ENCODE data around the gene AMDHD1. TPM values are rescaled to one million over a fixed set of nuclear protein-coding genes. Genes with fewer than 3 reads are reported as not detected.
A peak's percentile ranks its signal among the peaks of the same experiment; 100 is the strongest.

AMDHD1 gene
- total RNA-seq, 1 donor from 2014 or later: not detected

DNA sequence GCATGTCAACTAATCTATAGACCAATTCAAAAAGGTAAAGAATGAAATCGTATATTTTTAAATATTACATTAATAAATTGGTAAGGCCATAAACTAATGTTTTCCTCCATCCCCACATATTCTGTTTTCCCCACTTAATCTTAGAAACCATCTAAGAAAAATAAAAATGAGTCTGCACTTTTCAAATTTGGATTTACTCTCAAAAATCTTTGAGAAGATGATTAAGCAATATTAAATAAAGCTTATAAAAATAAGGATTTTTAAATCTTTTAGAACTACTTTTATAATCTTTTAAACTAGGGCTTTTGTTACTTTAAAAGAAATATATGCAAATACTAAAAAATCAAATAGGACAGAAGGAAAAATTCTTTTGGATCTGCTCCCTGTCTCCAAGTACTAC lies 63.6 kb downstream of the AMDHD1 start:
- no peak overlapping the region for H3K4me3 ChIP-seq (ENCODE audit: low read depth, low read length)
- FAIRE-seq: no peak
- DNase-seq (ENCODE audit: low read depth): no peak
- H3K27me3 ChIP-seq (ENCODE audit: control insufficient read depth, insufficient read depth, low read length): no peaks in the 10 kb centered on the region
- H3K36me3 ChIP-seq (ENCODE audit: control insufficient read depth, insufficient read depth, low read length): peaks cover 13% of the 10 kb centered on the region
- no peak for TF ChIP-seq CTCF (IDR thresholded peaks at IDR 0.05; ENCODE audit: insufficient read depth, low read length, severe bottlenecking)

- no peak for FAIRE-seq
Measured at GRCh38 chr12:96007729-96008128, 64.6 kb downstream of the AMDHD1 start.

DNA sequence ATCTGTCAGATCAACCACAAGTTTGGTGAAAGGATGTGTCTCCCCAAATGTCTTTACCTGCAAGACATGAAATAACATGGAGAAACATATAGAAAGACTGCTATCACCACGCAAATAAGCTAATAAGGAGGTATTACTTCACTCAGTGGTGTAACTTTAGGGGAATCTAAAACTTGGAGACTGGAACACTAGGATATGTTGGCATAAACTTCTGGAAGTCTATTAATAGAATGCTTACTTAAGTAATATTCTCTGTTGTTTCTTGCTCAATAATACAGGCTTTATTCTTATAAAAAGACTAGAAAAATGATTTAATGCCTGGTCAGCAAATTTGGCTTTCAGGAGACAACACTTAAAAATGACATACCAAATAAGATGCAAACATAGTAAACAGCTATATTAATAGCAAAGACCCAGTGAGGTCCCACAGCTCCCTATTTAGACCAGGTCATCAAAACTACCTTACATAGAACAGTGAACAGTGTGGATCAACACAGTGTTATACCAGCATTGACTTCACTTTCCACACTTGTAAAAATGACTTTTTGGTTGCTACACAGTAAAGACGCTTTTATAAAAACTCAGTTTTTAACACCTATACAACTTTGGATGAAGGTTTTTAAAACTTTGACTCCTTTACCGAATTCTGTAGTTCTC lies 71.9 kb downstream of the AMDHD1 start:
- no peak for TF ChIP-seq CTCF (IDR thresholded peaks at IDR 0.05; ENCODE audit: insufficient read depth, low read length, severe bottlenecking)
- Histone ChIP-seq H3K4me3 (ENCODE audit: low read depth, low read length) (no peak overlapping the region), H3K27me3 (ENCODE audit: control insufficient read depth, insufficient read depth, low read length) (no peaks in the 10 kb centered on the region), H3K36me3 (ENCODE audit: control insufficient read depth, insufficient read depth, low read length) (peaks cover 17% of the 10 kb centered on the region)
- DNase-seq (ENCODE audit: low read depth): no peak
- FAIRE-seq: no peak

More at GRCh38 chr12:96007729-96008128, 64.6 kb downstream of the AMDHD1 start:
- H3K27me3 ChIP-seq (ENCODE audit: control insufficient read depth, insufficient read depth, low read length): no peaks in the 10 kb centered on the region
- no peak for DNase-seq (ENCODE audit: low read depth)
- no peak for TF ChIP-seq CTCF (IDR thresholded peaks at IDR 0.05; ENCODE audit: insufficient read depth, low read length, severe bottlenecking)
- H3K36me3 ChIP-seq (ENCODE audit: control insufficient read depth, insufficient read depth, low read length): peaks cover 22% of the 10 kb centered on the region
- H3K4me3 ChIP-seq (ENCODE audit: low read depth, low read length): no peak overlapping the region

DNA sequence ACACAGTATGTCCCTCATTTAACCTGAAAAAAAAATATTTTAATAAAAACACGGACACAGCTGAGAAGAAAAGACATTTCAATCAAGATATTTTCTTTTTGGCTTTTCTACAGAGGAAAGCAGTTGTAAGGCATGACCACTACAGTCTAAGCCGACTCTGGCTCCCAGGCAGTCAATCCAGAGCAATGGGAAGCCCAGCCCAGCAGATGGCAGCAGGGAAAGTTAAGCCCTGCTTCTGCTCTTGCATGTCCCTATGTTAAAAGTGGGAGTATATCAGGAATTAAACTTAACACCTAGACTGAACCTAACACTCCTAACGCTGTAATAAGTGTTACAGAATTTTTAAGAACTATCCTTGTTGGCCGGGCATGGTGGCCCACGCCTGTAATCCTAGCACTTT lies 72.5 kb downstream of the AMDHD1 start:
- peaks cover 13% of the 10 kb centered on the region for H3K36me3 ChIP-seq (ENCODE audit: control insufficient read depth, insufficient read depth, low read length)
- TF ChIP-seq CTCF (IDR thresholded peaks at IDR 0.05; ENCODE audit: insufficient read depth, low read length, severe bottlenecking): peak; percentile 54
- DNase-seq (ENCODE audit: low read depth) (peak; percentile 35), FAIRE-seq (no peak)
- no peak overlapping the region for H3K4me3 ChIP-seq (ENCODE audit: low read depth, low read length)
- no peaks in the 10 kb centered on the region for H3K27me3 ChIP-seq (ENCODE audit: control insufficient read depth, insufficient read depth, low read length)

Other genes starting within 250 kb of the AMDHD1 start
- 50.3 and 60.4 TPM in 2 replicates for gene NTN4, start 152.6 kb upstream of the AMDHD1 start, total RNA-seq
- 12.9 and 15.5 TPM in 2 replicates for gene SNRPF, start 84.4 kb upstream of the AMDHD1 start, total RNA-seq
- gene CCDC38, start 717 bp upstream of the AMDHD1 start, total RNA-seq: 0.13 TPM in 1 of 2 replicates, not detected in the other
- gene HAL, start 53.0 kb downstream of the AMDHD1 start, total RNA-seq: 0.26 and 0.79 TPM in 2 replicates
- 66.2 and 83.5 TPM in 2 replicates for gene LTA4H, start 92.3 kb downstream of the AMDHD1 start, total RNA-seq

Measured in bronchial epithelial cell (primary cell).